ENCODE data around the gene MAPK1IP1L. TPM values are rescaled to one million over a fixed set of nuclear protein-coding genes. Genes with fewer than 3 reads are reported as not detected.

The MAPK1IP1L gene
- total and polyA plus RNA-seq, 2 of the 13 experiments (the other 11 are each of a cell fraction or from before 2014, with no cell fraction given), result 27.8 to 68.4 TPM

DNA sequence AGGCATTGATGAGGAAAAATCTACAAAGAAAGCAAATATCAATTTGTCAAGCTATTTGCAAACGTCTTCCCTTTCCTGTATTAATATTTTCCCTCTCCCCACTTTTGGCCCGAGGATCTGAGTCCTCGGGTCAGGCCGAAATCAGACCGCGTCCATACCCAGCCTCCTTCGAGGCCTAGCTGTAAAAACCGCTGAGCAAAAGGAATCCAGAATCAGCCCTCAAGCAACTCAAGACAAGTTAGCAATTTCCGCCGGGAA lies 353 bp upstream of the MAPK1IP1L start:
- intact Hi-C loops (cut with micrococcal nuclease; ENCODE audit: unreplicated experiment), result no loop called here
- no peak for ATAC-seq
- TF ChIP-seq KDM5A (IDR thresholded peaks at IDR 0.05; ENCODE audit: borderline replicate concordance, low read length) (no peak), CC2D1A (CRISPR knock-in tag; IDR thresholded peaks at IDR 0.05) (0 out of 2 replicates have a peak, but pooled peaks have one; percentile 38), ZNF770 (CRISPR knock-in tag; IDR thresholded peaks at IDR 0.05) (peak; percentile 59), ZNF777 (CRISPR knock-in tag; IDR thresholded peaks at IDR 0.05) (no peak), TSC22D2 (CRISPR knock-in tag; IDR thresholded peaks at IDR 0.05; ENCODE audit: borderline replicate concordance) (0 out of 2 replicates have a peak, but pooled peaks have one; percentile 12), SNAI1 (CRISPR knock-in tag; IDR thresholded peaks at IDR 0.05; ENCODE audit: borderline replicate concordance) (peak; percentile 28; the same call in 1 of the 2 replicates), ZNF317 (CRISPR knock-in tag; IDR thresholded peaks at IDR 0.05) (no peak)
- TF ChIP-seq, protein P1, sequence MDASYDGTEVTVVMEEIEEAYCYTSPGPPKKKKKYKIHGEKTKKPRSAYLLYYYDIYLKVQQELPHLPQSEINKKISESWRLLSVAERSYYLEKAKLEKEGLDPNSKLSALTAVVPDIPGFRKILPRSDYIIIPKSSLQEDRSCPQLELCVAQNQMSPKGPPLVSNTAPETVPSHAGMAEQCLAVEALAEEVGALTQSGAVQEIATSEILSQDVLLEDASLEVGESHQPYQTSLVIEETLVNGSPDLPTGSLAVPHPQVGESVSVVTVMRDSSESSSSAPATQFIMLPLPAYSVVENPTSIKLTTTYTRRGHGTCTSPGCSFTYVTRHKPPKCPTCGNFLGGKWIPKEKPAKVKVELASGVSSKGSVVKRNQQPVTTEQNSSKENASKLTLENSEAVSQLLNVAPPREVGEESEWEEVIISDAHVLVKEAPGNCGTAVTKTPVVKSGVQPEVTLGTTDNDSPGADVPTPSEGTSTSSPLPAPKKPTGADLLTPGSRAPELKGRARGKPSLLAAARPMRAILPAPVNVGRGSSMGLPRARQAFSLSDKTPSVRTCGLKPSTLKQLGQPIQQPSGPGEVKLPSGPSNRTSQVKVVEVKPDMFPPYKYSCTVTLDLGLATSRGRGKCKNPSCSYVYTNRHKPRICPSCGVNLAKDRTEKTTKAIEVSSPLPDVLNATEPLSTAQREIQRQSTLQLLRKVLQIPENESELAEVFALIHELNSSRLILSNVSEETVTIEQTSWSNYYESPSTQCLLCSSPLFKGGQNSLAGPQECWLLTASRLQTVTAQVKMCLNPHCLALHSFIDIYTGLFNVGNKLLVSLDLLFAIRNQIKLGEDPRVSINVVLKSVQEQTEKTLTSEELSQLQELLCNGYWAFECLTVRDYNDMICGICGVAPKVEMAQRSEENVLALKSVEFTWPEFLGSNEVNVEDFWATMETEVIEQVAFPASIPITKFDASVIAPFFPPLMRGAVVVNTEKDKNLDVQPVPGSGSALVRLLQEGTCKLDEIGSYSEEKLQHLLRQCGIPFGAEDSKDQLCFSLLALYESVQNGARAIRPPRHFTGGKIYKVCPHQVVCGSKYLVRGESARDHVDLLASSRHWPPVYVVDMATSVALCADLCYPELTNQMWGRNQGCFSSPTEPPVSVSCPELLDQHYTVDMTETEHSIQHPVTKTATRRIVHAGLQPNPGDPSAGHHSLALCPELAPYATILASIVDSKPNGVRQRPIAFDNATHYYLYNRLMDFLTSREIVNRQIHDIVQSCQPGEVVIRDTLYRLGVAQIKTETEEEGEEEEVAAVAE (CRISPR knock-in tag; IDR thresholded peaks at IDR 0.05; ENCODE audit: borderline replicate concordance), result 0 out of 2 replicates have a peak, but pooled peaks have one; percentile 21
- TF ChIP-seq, protein P2, sequence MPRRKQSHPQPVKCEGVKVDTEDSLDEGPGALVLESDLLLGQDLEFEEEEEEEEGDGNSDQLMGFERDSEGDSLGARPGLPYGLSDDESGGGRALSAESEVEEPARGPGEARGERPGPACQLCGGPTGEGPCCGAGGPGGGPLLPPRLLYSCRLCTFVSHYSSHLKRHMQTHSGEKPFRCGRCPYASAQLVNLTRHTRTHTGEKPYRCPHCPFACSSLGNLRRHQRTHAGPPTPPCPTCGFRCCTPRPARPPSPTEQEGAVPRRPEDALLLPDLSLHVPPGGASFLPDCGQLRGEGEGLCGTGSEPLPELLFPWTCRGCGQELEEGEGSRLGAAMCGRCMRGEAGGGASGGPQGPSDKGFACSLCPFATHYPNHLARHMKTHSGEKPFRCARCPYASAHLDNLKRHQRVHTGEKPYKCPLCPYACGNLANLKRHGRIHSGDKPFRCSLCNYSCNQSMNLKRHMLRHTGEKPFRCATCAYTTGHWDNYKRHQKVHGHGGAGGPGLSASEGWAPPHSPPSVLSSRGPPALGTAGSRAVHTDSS (CRISPR knock-in tag; conservative IDR thresholded peaks at IDR 0.05), result no peak
- TF ChIP-seq, protein P3, sequence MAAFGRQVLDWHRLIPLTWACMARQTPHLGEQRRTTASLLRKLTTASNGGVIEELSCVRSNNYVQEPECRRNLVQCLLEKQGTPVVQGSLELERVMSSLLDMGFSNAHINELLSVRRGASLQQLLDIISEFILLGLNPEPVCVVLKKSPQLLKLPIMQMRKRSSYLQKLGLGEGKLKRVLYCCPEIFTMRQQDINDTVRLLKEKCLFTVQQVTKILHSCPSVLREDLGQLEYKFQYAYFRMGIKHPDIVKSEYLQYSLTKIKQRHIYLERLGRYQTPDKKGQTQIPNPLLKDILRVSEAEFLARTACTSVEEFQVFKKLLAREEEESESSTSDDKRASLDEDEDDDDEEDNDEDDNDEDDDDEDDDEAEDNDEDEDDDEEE (CRISPR knock-in tag; IDR thresholded peaks at IDR 0.05), result no peak
- TF ChIP-seq, protein P4, sequence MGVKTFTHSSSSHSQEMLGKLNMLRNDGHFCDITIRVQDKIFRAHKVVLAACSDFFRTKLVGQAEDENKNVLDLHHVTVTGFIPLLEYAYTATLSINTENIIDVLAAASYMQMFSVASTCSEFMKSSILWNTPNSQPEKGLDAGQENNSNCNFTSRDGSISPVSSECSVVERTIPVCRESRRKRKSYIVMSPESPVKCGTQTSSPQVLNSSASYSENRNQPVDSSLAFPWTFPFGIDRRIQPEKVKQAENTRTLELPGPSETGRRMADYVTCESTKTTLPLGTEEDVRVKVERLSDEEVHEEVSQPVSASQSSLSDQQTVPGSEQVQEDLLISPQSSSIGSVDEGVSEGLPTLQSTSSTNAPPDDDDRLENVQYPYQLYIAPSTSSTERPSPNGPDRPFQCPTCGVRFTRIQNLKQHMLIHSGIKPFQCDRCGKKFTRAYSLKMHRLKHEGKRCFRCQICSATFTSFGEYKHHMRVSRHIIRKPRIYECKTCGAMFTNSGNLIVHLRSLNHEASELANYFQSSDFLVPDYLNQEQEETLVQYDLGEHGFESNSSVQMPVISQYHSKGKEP (CRISPR knock-in tag; IDR thresholded peaks at IDR 0.05), result peak; percentile 18; the same call in 1 of the 2 replicates
- Histone ChIP-seq H3K9ac (ENCODE audit: insufficient read depth, low read depth, low read length) (peak overlapping the region; percentile 88), H4K20me1 (ENCODE audit: insufficient read depth, low read length) (peaks cover 30% of the 10 kb centered on the region), H3K36me3 (replicated peaks in 1 of 2; ENCODE audit: control insufficient read depth in 1 of 2, insufficient read depth in 2 of 2, low read length in 2 of 2) (peaks cover 0 to 3% of the 10 kb centered on the region in 2 experiments; a peak in 3 of 5 replicates), H3K27ac (ENCODE audit: extremely low read length, insufficient read depth, low read length) (peak overlapping the region; percentile 99), H3K4me1 (ENCODE audit: insufficient read depth, low read length) (peaks cover 41% of the 10 kb centered on the region), H3K27me3 (ENCODE audit: control insufficient read depth in 1 of 2, insufficient read depth in 2 of 2, low read length in 2 of 2) (no peaks in the 10 kb centered on the region; a peak in 1 of 5 replicates), H3K9me3 (ENCODE audit: low read length) (no peaks in the 10 kb centered on the region), H2AFZ (ENCODE audit: low read length) (peak overlapping the region; percentile 64), H3K79me2 (ENCODE audit: insufficient read depth, low read length) (peaks cover 41% of the 10 kb centered on the region), H3K4me3 (replicated peaks in 1 of 3; ENCODE audit: insufficient read depth in 1 of 3, low read depth in 2 of 3, low read length in 3 of 3) (peak overlapping the region; percentile 60 to 99 (median 76)), H3K4me2 (ENCODE audit: low read depth, low read length) (peak overlapping the region; percentile 81)
- BruUV-seq (replicated peaks), result TSS peak; percentile 94
- no peak for DNase-seq (ENCODE audit: low spot score)
- FAIRE-seq, result no peak
- in situ Hi-C loops (cut with HindIII; ENCODE audit: extremely low pct_ligation_motif_present, low pct_unique_long_range_greater_than_20kb), result no loop called here
- CTCF ChIA-PET (ENCODE audit: low intra/inter-chr PET ratio, low total read pairs), result interaction anchor here (0.6 kb wide), 1 partner anchor 110 kb away, joined by 3 read pairs; no protein-coding TSS in a partner anchor
- POLR2A ChIA-PET, result interaction anchor here (0.6 to 3.0 kb wide), 19 partner anchors 9 to 544 kb away, joined by 3 to 47 read pairs (median 4); partner anchors contain the start of genes SOCS4 and WDHD1
- WGBS (ENCODE audit: low lambda C conversion rate), result 1% methylated on average over 8 of the region's 10 CpGs

Measured in HepG2 (cell line).